MM.1S (cell line): Measurements from ENCODE around the gene LSM10.

Source experiments
- DNase-seq: peaks from one replicate; pipeline ENCODE4 v3.0.0-alpha.2; 2015
- H2AFZ ChIP-seq: fragments of 300-600 bp; sonication (generic); 2 replicates; pipeline ENCODE4 v1.6.0; 2016; ENCODE audit warnings: antibody characterized with exemption, low read length
- H3F3A ChIP-seq: fragments of 300-600 bp; sonication (generic); 2 replicates; pipeline ENCODE4 v1.6.1; 2016; ENCODE audit warnings: mild to moderate bottlenecking, antibody characterized with exemption, low read length, moderate library complexity, mixed read lengths; ENCODE audit not compliant: insufficient read depth
- H3K27ac ChIP-seq: fragments of 300-600 bp; sonication (generic); 2 replicates; pipeline ENCODE4 v1.5.1; 2016; ENCODE audit warnings: mild to moderate bottlenecking, low read length
- H3K27me3 ChIP-seq: fragments of 300-600 bp; sonication (generic); replicated peaks from 2 replicates; pipeline ENCODE4 v1.6.0; 2016; ENCODE audit warnings: low read length; ENCODE audit not compliant: insufficient read depth
- H3K36me3 ChIP-seq: fragments of 300-600 bp; sonication (generic); replicated peaks from 2 replicates; pipeline ENCODE4 v1.6.1; 2016; ENCODE audit warnings: mild to moderate bottlenecking, low read length, mixed read lengths; ENCODE audit not compliant: insufficient read depth
- H3K4me1 ChIP-seq: fragments of 300-600 bp; sonication (generic); 2 replicates; pipeline ENCODE4 v1.6.1; 2016; ENCODE audit warnings: low read length, mixed read lengths
- H3K4me2 ChIP-seq: fragments of 300-600 bp; sonication (generic); 2 replicates; pipeline ENCODE4 v1.6.0; 2016; ENCODE audit warnings: low read depth, low read length
- H3K4me3 ChIP-seq: fragments of 300-600 bp; sonication (generic); 2 replicates; pipeline ENCODE4 v1.5.1; 2016; ENCODE audit warnings: low read length, mixed read lengths
- H3K79me2 ChIP-seq: fragments of 300-600 bp; sonication (generic); 2 replicates; pipeline ENCODE4 v1.6.1; 2016; ENCODE audit warnings: mixed run types, low read length, mixed read lengths
- H3K9ac ChIP-seq: fragments of 300-600 bp; sonication (generic); 2 replicates; pipeline ENCODE4 v1.6.1; 2016; ENCODE audit warnings: low read length, mixed read lengths
- H3K9me2 ChIP-seq: fragments of 300-600 bp; sonication (generic); replicated peaks from 2 replicates; pipeline ENCODE4 v1.6.1; 2016; ENCODE audit warnings: mild to moderate bottlenecking, low read length, mixed read lengths; ENCODE audit not compliant: insufficient read depth
- H3K9me3 ChIP-seq: fragments of 300-600 bp; sonication (generic); replicated peaks from 2 replicates; pipeline ENCODE4 v1.6.1; 2016; ENCODE audit warnings: mild to moderate bottlenecking, low read length, mixed read lengths; ENCODE audit not compliant: insufficient read depth
- H4K20me1 ChIP-seq: fragments of 300-600 bp; sonication (generic); 2 replicates; pipeline ENCODE4 v1.6.1; 2016; ENCODE audit warnings: mild to moderate bottlenecking, low read length, moderate library complexity, mixed read lengths; ENCODE audit not compliant: insufficient read depth
- CTCF ChIP-seq: fragments of 300-600 bp; sonication (generic); IDR thresholded peaks from 2 replicates; pipeline ENCODE4 v1.5.1; 2016; ENCODE audit warnings: antibody characterized with exemption, low read length, mixed read lengths
- EZH2 ChIP-seq: fragments of 300-600 bp; sonication (generic); optimal IDR thresholded peaks from 2 replicates; pipeline ENCODE3; 2017; ENCODE audit warnings: low read depth, mild to moderate bottlenecking, antibody characterized with exemption, low read length, mixed read lengths
- EZH2phosphoT487 ChIP-seq: fragments of 300-600 bp; sonication (generic); IDR thresholded peaks from 2 replicates; pipeline ENCODE4 v1.6.1; 2018; ENCODE audit warnings: antibody characterized with exemption, low read length

Gene LSM10

GRCh38 chr1:36366091-36366661, 31.5 kb downstream of the LSM10 start:
- Histone ChIP-seq H3K9me3 (no peaks in the 10 kb centered on the region), H3K79me2 (peaks cover 51% of the 10 kb centered on the region), H3K4me2 (no peak overlapping the region), H3K9ac (no peak overlapping the region), H3K4me3 (no peak overlapping the region), H3K9me2 (no peaks in the 10 kb centered on the region), H4K20me1 (no peaks in the 10 kb centered on the region), H3K36me3 (no peaks in the 10 kb centered on the region; the same call in 1 of the 2 replicates), H3K4me1 (peaks cover 7% of the 10 kb centered on the region; the same call in 1 of the 2 replicates), H2AFZ (no peak overlapping the region), H3F3A (no peaks in the 10 kb centered on the region; the same call in 1 of the 2 replicates), H3K27ac (no peak overlapping the region), H3K27me3 (no peaks in the 10 kb centered on the region)
- no peak for DNase-seq
- no peak for TF ChIP-seq EZH2phosphoT487
- no peak for TF ChIP-seq EZH2
- TF ChIP-seq CTCF = no peak

- DNase-seq = no peak
- peaks cover 7% of the 10 kb centered on the region; the same call in 1 of the 2 replicates for H3K4me1 ChIP-seq
Observed at GRCh38 chr1:36365381-36365780, 32.3 kb downstream of the LSM10 start.

GRCh38 chr1:36359911-36360550, 37.7 kb downstream of the LSM10 start:
- no peak overlapping the region for H3K9ac ChIP-seq

More at GRCh38 chr1:36365381-36365780, 32.3 kb downstream of the LSM10 start:
- H4K20me1 ChIP-seq = no peaks in the 10 kb centered on the region
- H3K9me2 ChIP-seq = no peaks in the 10 kb centered on the region
- no peaks in the 10 kb centered on the region for H3K27me3 ChIP-seq
- no peaks in the 10 kb centered on the region; the same call in 1 of the 2 replicates for H3F3A ChIP-seq
- no peak overlapping the region for H3K9ac ChIP-seq
- H3K79me2 ChIP-seq = peaks cover 51% of the 10 kb centered on the region
- H3K9me3 ChIP-seq = no peaks in the 10 kb centered on the region
- H3K4me2 ChIP-seq = no peak overlapping the region
- no peaks in the 10 kb centered on the region; the same call in 1 of the 2 replicates for H3K36me3 ChIP-seq
- TF ChIP-seq EZH2phosphoT487 (no peak), CTCF (no peak), EZH2 (no peak)
- no peak overlapping the region for H3K4me3 ChIP-seq
- no peak overlapping the region for H3K27ac ChIP-seq
- H2AFZ ChIP-seq = no peak overlapping the region

More at GRCh38 chr1:36359911-36360550, 37.7 kb downstream of the LSM10 start:
- peaks cover 2% of the 10 kb centered on the region; the same call in 1 of the 2 replicates for H3K36me3 ChIP-seq
- H3K9me2 ChIP-seq = no peaks in the 10 kb centered on the region
- 0 out of 2 replicates have a peak, but pooled peaks cover 14% of the 10 kb centered on the region for H3K79me2 ChIP-seq
- TF ChIP-seq EZH2 (no peak), EZH2phosphoT487 (no peak), CTCF (no peak)
- H3K27me3 ChIP-seq = no peaks in the 10 kb centered on the region
- H3K4me3 ChIP-seq = no peak overlapping the region
- H3K9me3 ChIP-seq = no peaks in the 10 kb centered on the region
- no peaks in the 10 kb centered on the region for H4K20me1 ChIP-seq
- H3F3A ChIP-seq = no peaks in the 10 kb centered on the region
- no peaks in the 10 kb centered on the region for H3K4me1 ChIP-seq
- H3K4me2 ChIP-seq = no peak overlapping the region
- H2AFZ ChIP-seq = no peak overlapping the region
- no peak overlapping the region for H3K27ac ChIP-seq
- DNase-seq = no peak
